ENCODE measurements around the gene B4GALNT3. TPM values are rescaled to one million over a fixed set of nuclear protein-coding genes. Genes with fewer than 3 reads are reported as not detected.

The B4GALNT3 gene
- total RNA-seq, 1 experiment from 2014 or later: 23.3 TPM

- no peak overlapping the region for H4K5ac ChIP-seq (ENCODE audit: insufficient read length, low read depth, low read length)
- H3K23ac ChIP-seq (ENCODE audit: insufficient read length, low read depth, low read length): no peak overlapping the region
- H2BK12ac ChIP-seq (ENCODE audit: insufficient read length, low read depth, low read length): no peak overlapping the region
- H2BK120ac ChIP-seq (ENCODE audit: low read depth, low read length, poor library complexity, severe bottlenecking): no peak overlapping the region
- H3K79me1 ChIP-seq (ENCODE audit: insufficient read depth, low read depth, low read length, poor library complexity, severe bottlenecking): no peaks in the 10 kb centered on the region
- no peak for TF ChIP-seq CTCF (conservative IDR thresholded peaks at IDR 0.05)
- WGBS (ENCODE audit: extremely low coverage, insufficient read length, low lambda C conversion rate): no CpG with 5 or more reads among the region's 21 CpGs
- H4K91ac ChIP-seq (ENCODE audit: insufficient read length, low read depth, low read length): no peak overlapping the region
- H3K4ac ChIP-seq (ENCODE audit: low read depth, low read length): no peak overlapping the region
- H2BK15ac ChIP-seq (ENCODE audit: low read depth, low read length): no peak overlapping the region
- H2AK5ac ChIP-seq (ENCODE audit: insufficient read length, low read length): no peak overlapping the region
- H4K20me1 ChIP-seq (ENCODE audit: control insufficient read depth, insufficient read depth, insufficient read length): no peaks in the 10 kb centered on the region
- H3K18ac ChIP-seq (ENCODE audit: insufficient read length, low read depth, low read length): no peak overlapping the region
- no peak overlapping the region for H3K4me3 Mint-ChIP-seq
- H3K9me3 ChIP-seq (ENCODE audit: control insufficient read depth, low read depth, low read length): no peaks in the 10 kb centered on the region
- H3K27ac Mint-ChIP-seq: peak overlapping the region in 2 of 3 experiments; percentile 29 to 87; a peak in 1 of 7 replicates
- no peaks in the 10 kb centered on the region for H3K27me3 Mint-ChIP-seq (ENCODE audit: low read depth)
- H3K4me2 ChIP-seq (ENCODE audit: insufficient read depth, insufficient read length, low read length): no peak overlapping the region
- H3K27ac ChIP-seq (ENCODE audit: insufficient read length, low read depth, low read length): no peak overlapping the region
- H2AFZ ChIP-seq (ENCODE audit: low read length): no peak overlapping the region
- H2BK20ac ChIP-seq (ENCODE audit: low read depth, low read length, poor library complexity, severe bottlenecking): no peak overlapping the region
- no peaks in the 10 kb centered on the region for H3K23me2 ChIP-seq (ENCODE audit: insufficient read length, low read depth, low read length, poor library complexity, severe bottlenecking)
- no peak overlapping the region for H3K14ac ChIP-seq (ENCODE audit: insufficient read depth, low read length)
- no peak overlapping the region for H2BK5ac ChIP-seq (ENCODE audit: insufficient read length, low read length)
- no peaks in the 10 kb centered on the region for H3K4me1 Mint-ChIP-seq
- no peak overlapping the region for H4K8ac ChIP-seq (replicated peaks; ENCODE audit: insufficient read length, low read depth, low read length)
- no peak overlapping the region for H3K9ac ChIP-seq (ENCODE audit: extremely low read depth, insufficient read length, low read length)
- no peak for DNase-seq
- H3K79me2 ChIP-seq (ENCODE audit: insufficient read depth, low read length): no peaks in the 10 kb centered on the region
- H3K9me3 Mint-ChIP-seq: no peaks in the 10 kb centered on the region
- H3K4me1 ChIP-seq (ENCODE audit: insufficient read depth, low read length): no peaks in the 10 kb centered on the region
- H3T11ph ChIP-seq (ENCODE audit: low read length): no peak overlapping the region
- peaks cover 0 to 5% (median 4%) of the 10 kb centered on the region in 3 experiments; a peak in 5 of 7 replicates for H3K36me3 Mint-ChIP-seq (ENCODE audit: insufficient read depth in 1 of 3, low read depth in 3 of 3)
- H3K56ac ChIP-seq (ENCODE audit: insufficient read length, low read depth, low read length): no peak overlapping the region
- no peaks in the 10 kb centered on the region for H3K27me3 ChIP-seq (ENCODE audit: insufficient read depth, low read length)
Measured at GRCh38 chr12:559208-559905, 99.6 kb downstream of the B4GALNT3 start.

Measured in H9 (cell line).